Jurkat, Clone E6-1 (cell line): ENCODE results near the gene HIVEP3.

ENCODE experiments used
- DNase-seq: peaks from one replicate; pipeline ENCODE4 v3.0.0-alpha.2; 2011; ENCODE audit warnings: low read depth, low spot score
- H3K4me3 ChIP-seq: 2 replicates; pipeline ENCODE4 v1.5.1; 2011; ENCODE audit warnings: mild to moderate bottlenecking, low read length, control low read depth, moderate library complexity

HIVEP3 gene

GRCh38 chr1:41501581-41501980 is 417.1 kb downstream of the HIVEP3 start:
- no peak for DNase-seq
- H3K4me3 ChIP-seq = no peak overlapping the region

GRCh38 chr1:41500781-41501518 is 417.8 kb downstream of the HIVEP3 start:
- no peak overlapping the region for H3K4me3 ChIP-seq
- no peak for DNase-seq

- no peak for DNase-seq
- no peak overlapping the region for H3K4me3 ChIP-seq
Observed at GRCh38 chr1:41500378-41500777, 418.3 kb downstream of the HIVEP3 start.

- no peak for DNase-seq
- no peak overlapping the region for H3K4me3 ChIP-seq
Observed at GRCh38 chr1:41499591-41499990, 419.1 kb downstream of the HIVEP3 start.

- no peak for DNase-seq
- H3K4me3 ChIP-seq = no peak overlapping the region
Observed at GRCh38 chr1:41498804-41499203, 419.9 kb downstream of the HIVEP3 start.

GRCh38 chr1:41498391-41498790 is 420.3 kb downstream of the HIVEP3 start:
- H3K4me3 ChIP-seq = no peak overlapping the region
- no peak for DNase-seq

GRCh38 chr1:41497461-41498030 is 421.2 kb downstream of the HIVEP3 start:
- DNase-seq = no peak
- H3K4me3 ChIP-seq = no peak overlapping the region

- no peak overlapping the region for H3K4me3 ChIP-seq
- no peak for DNase-seq
Observed at GRCh38 chr1:41497056-41497440, 421.7 kb downstream of the HIVEP3 start.

GRCh38 chr1:41496080-41497055 is 422.4 kb downstream of the HIVEP3 start:
- DNase-seq = no peak
- peak overlapping the region; percentile 32 for H3K4me3 ChIP-seq

- H3K4me3 ChIP-seq = peak overlapping the region; percentile 32
- peak; percentile 16 for DNase-seq
Observed at GRCh38 chr1:41495210-41495948, 423.3 kb downstream of the HIVEP3 start.

GRCh38 chr1:41494351-41495209 is 424.1 kb downstream of the HIVEP3 start:
- H3K4me3 ChIP-seq = no peak overlapping the region
- DNase-seq = no peak

- DNase-seq = no peak
- H3K4me3 ChIP-seq = no peak overlapping the region
Observed at GRCh38 chr1:41493626-41494350, 424.9 kb downstream of the HIVEP3 start.

GRCh38 chr1:41493117-41493536 is 425.6 kb downstream of the HIVEP3 start:
- DNase-seq = no peak
- no peak overlapping the region for H3K4me3 ChIP-seq

GRCh38 chr1:41492341-41492848 is 426.3 kb downstream of the HIVEP3 start:
- no peak overlapping the region for H3K4me3 ChIP-seq
- peak; percentile 51 for DNase-seq

- no peak for DNase-seq
- H3K4me3 ChIP-seq = no peak overlapping the region
Observed at GRCh38 chr1:41490911-41491310, 427.8 kb downstream of the HIVEP3 start.

GRCh38 chr1:41489561-41489960 is 429.2 kb downstream of the HIVEP3 start:
- H3K4me3 ChIP-seq = no peak overlapping the region
- no peak for DNase-seq
